GM12878 (cell line): ENCODE data around the gene FTO. TPM values are rescaled to one million over a fixed set of nuclear protein-coding genes. Genes with fewer than 3 reads are reported as not detected.

Source experiments
- ATAC-seq: fragments of 200-7000 bp; cut with Tn5 transposase; 3 replicates; pipeline ENCODE4 v1.9.1; 2020; ENCODE audit warnings: mild to moderate bottlenecking, moderate library complexity
- BruUV-seq: library from RNA; stranded (reverse); fragments of 400-500 nt; replicated peaks from 2 replicates; lab custom pipeline; 2021; lab: Mats Ljungman, UMichigan
- CTCF ChIA-PET: fragments of 300-600 bp; sonication (Branson Sonifier 250); formaldehyde crosslinking; extraction: SDS; loops from one replicate; lab custom pipeline; 2021; ENCODE audit warnings: inconsistent platforms; lab: Yijun Ruan, JAX
- POLR2A ChIA-PET: fragments of 350-600 bp; formaldehyde crosslinking; extraction: SDS; loops from one replicate; lab custom pipeline; 2021; ENCODE audit warnings: inconsistent platforms; lab: Charles Lee
- RAD21 ChIA-PET: fragments of 300-600 bp; sonication (Branson Sonifier 250); formaldehyde crosslinking; loops from one replicate; lab custom pipeline; 2023; ENCODE audit warnings: antibody characterized with exemption; ENCODE audit not compliant: unreplicated experiment; lab: Charles Lee
- SMC1A ChIA-PET: fragments of 300-600 bp; sonication (Branson Sonifier 250); formaldehyde crosslinking; loops from one replicate; lab custom pipeline; 2023; ENCODE audit not compliant: unreplicated experiment, uncharacterized antibody; lab: Charles Lee
- DNase-seq: peaks from one replicate; pipeline ENCODE4 v3.0.0-alpha.2; 2011; ENCODE audit warnings: low read depth, low spot score
- FAIRE-seq: peaks from 3 replicates; lab custom pipeline; 2011; peaks lifted over from hg19 to GRCh38; lab: Jason Lieb, UNC
- H2AFZ ChIP-seq: 2 replicates; pipeline ENCODE4 v1.6.0; 2011; ENCODE audit warnings: low read depth, low read length, control low read depth; ENCODE audit not compliant: control insufficient read depth
- H3K27ac ChIP-seq: 2 replicates; pipeline ENCODE4 v1.5.1; 2011; ENCODE audit warnings: control low read depth; ENCODE audit not compliant: control insufficient read depth, insufficient read depth
- H3K27me3 ChIP-seq, 2 experiments: replicated peaks in 1 of 2; 2 replicates each; pipeline versions ENCODE4 v1.6.0 to v1.6.1; 2011; ENCODE audit warnings: low read length in 1 of 2; ENCODE audit not compliant: control insufficient read depth in 2 of 2, insufficient read depth in 2 of 2
- H3K36me3 ChIP-seq, 2 experiments: 2 replicates each; pipeline ENCODE4 v1.5.1; 2011; ENCODE audit warnings: low read length in 1 of 2; ENCODE audit not compliant: control insufficient read depth in 2 of 2, insufficient read depth in 2 of 2
- H3K4me1 ChIP-seq: 2 replicates; pipeline ENCODE4 v1.6.1; 2011; ENCODE audit warnings: mild to moderate bottlenecking, low read length, moderate library complexity, mixed read lengths; ENCODE audit not compliant: control insufficient read depth, insufficient read depth
- H3K4me2 ChIP-seq: 2 replicates; pipeline ENCODE4 v1.6.0; 2011; ENCODE audit warnings: control low read depth; ENCODE audit not compliant: control insufficient read depth, insufficient read depth
- H3K4me3 ChIP-seq: fragments of 200-600 bp; sonication (generic); 2 replicates; pipeline ENCODE4 v1.5.1; 2016
- H3K79me2 ChIP-seq: 2 replicates; pipeline ENCODE4 v1.6.0; 2011; ENCODE audit warnings: low read length; ENCODE audit not compliant: control insufficient read depth, insufficient read depth
- H3K9ac ChIP-seq: 2 replicates; pipeline ENCODE4 v1.8.0; 2011; ENCODE audit warnings: low read length, control low read depth, mixed read lengths; ENCODE audit not compliant: control insufficient read depth, insufficient read depth
- H3K9me3 ChIP-seq: replicated peaks from 3 replicates; pipeline ENCODE4 v1.5.1; 2011; ENCODE audit warnings: mild to moderate bottlenecking, low read length; ENCODE audit not compliant: control insufficient read depth, insufficient read depth
- H4K20me1 ChIP-seq: 2 replicates; pipeline ENCODE4 v1.6.0; 2011; ENCODE audit not compliant: control insufficient read depth, insufficient read depth
- ATF7 ChIP-seq: fragments of 450-650 bp; IDR thresholded peaks from 2 replicates; pipeline ENCODE4 v1.6.1; 2016; ENCODE audit warnings: low read depth, mild to moderate bottlenecking
- BHLHE40 ChIP-seq, 2 experiments: fragments of 450-650 bp in 1 of 2; IDR thresholded peaks; 2 replicates each; pipeline ENCODE4 v1.6.1; 2011 to 2017; ENCODE audit warnings: low read depth in 2 of 2, borderline replicate concordance in 1 of 2, improper control_type of control experiment in 1 of 2, low read length in 1 of 2, mild to moderate bottlenecking in 1 of 2
- CHD2 ChIP-seq: IDR thresholded peaks from 2 replicates; pipeline ENCODE4 v1.6.1; 2011; ENCODE audit warnings: low read depth, low read length, improper control_type of control experiment, borderline replicate concordance
- EZH2 ChIP-seq: IDR thresholded peaks from 2 replicates; pipeline ENCODE4 v1.6.1; 2012; ENCODE audit warnings: low read depth, mild to moderate bottlenecking, control low read depth, inconsistent platforms, low read length, borderline replicate concordance; ENCODE audit not compliant: control insufficient read depth
- HDAC2 ChIP-seq: fragments of 200-600 bp; sonication (generic); IDR thresholded peaks from 2 replicates; pipeline ENCODE4 v1.6.1; 2017
- NRF1 ChIP-seq: conservative IDR thresholded peaks from 2 replicates; pipeline ENCODE4 v1.6.1; 2011; ENCODE audit warnings: mild to moderate bottlenecking, low read depth, low read length, improper control_type of control experiment
- POU2F2 ChIP-seq: IDR thresholded peaks from 3 replicates; pipeline ENCODE4 v1.6.1; 2011; ENCODE audit warnings: low read depth, mild to moderate bottlenecking, low read length, borderline replicate concordance
- REST ChIP-seq: IDR thresholded peaks from 2 replicates; pipeline ENCODE4 v1.6.1; 2012; ENCODE audit warnings: mild to moderate bottlenecking, low read depth, low read length
- SMAD1 ChIP-seq: fragments of 450-650 bp; IDR thresholded peaks from 2 replicates; pipeline ENCODE4 v1.6.1; 2018; ENCODE audit warnings: mild to moderate bottlenecking, low read depth; ENCODE audit not compliant: partially characterized antibody
- SMC3 ChIP-seq: IDR thresholded peaks from 2 replicates; pipeline ENCODE4 v1.6.1; 2011; ENCODE audit warnings: low read length, improper control_type of control experiment, borderline replicate concordance
- WRNIP1 ChIP-seq: IDR thresholded peaks from 2 replicates; pipeline ENCODE4 v1.6.1; 2011; ENCODE audit warnings: low read depth, low read length, improper control_type of control experiment, borderline replicate concordance
- ZNF217 ChIP-seq: fragments of 450-650 bp; IDR thresholded peaks from 2 replicates; pipeline ENCODE4 v1.6.1; 2017; ENCODE audit warnings: antibody characterized with exemption, mild to moderate bottlenecking
- ZZZ3 ChIP-seq: IDR thresholded peaks from 2 replicates; pipeline ENCODE4 v1.6.1; 2011; ENCODE audit warnings: low read depth; ENCODE audit not compliant: control insufficient read depth, insufficient read length
- WGBS: methylation state at CpG from one replicate; pipeline ENCODE4 v1.1.6; 2016; ENCODE audit warnings: low lambda C conversion rate; ENCODE audit not compliant: insufficient replicate concordance, insufficient coverage; ENCODE audit errors: missing lambda C conversion rate; 5-methylcytosine and 5-hydroxymethylcytosine counted together
- in situ Hi-C: fragments of 300-500 bp; cut with MboI; formaldehyde crosslinking; loops from 9 replicates; pipeline ENCODE4 v1.14.3; 2018; ENCODE audit warnings: mixed read lengths
- intact Hi-C: fragments of 100-400 bp; cut with micrococcal nuclease; formaldehyde crosslinking; loops from one replicate; pipeline ENCODE4 v1.14.2; 2022; ENCODE audit not compliant: unreplicated experiment
- polyA plus RNA-seq, 11 experiments: library from polyadenylated mRNA; depleted of rRNA in 4 of 11; unstranded in 6 of 11; stranded (reverse) in 5 of 11; fragments of >200 nt; fragmentation: Nextera tagmentation in 4 of 11; fragmentation: Illumina TruSeq in 1 of 11; extraction: Ambion mirVana in 4 of 11; extraction: Trizol in 1 of 11; gene quantifications; 1 replicate in 1 of 11; 2 replicates in 10 of 11; pipeline versions ENCODE4 v1.2.1 to v1.2.3, GENCODE V29; 2011 to 2016; ENCODE audit warnings: inconsistent platforms in 2 of 11, missing spikeins in 2 of 11, low read depth in 1 of 11
- total RNA-seq, 4 experiments: library from RNA; depleted of rRNA in 3 of 4; stranded (reverse); fragments of >200 nt in 3 of 4; fragmentation: Illumina TruSeq in 1 of 4; extraction: Trizol in 1 of 4; gene quantifications; 2 replicates each; pipeline versions ENCODE4 v1.2.1 to v1.2.3, GENCODE V29; 2013 to 2021
- TF ChIP-seq, protein P1 (sequence below): fragments of 450-650 bp; formaldehyde crosslinking; IDR thresholded peaks from 2 replicates; pipeline ENCODE4 v1.4.0; 2022; ENCODE audit warnings: mild to moderate bottlenecking, moderate library complexity

FTO gene
- total and polyA plus RNA-seq, 10 of the 15 experiments (the other 5 are each of a cell fraction or from before 2014, with no cell fraction given) = 20.1 to 55.0 (median 47.0) TPM

- TF ChIP-seq ZNF217 = no peak
- no peak for TF ChIP-seq SMC3
- TF ChIP-seq EZH2 = no peak
- TF ChIP-seq, all 136 proteins: peak for 0
Observed at GRCh38 chr16:54175169-54175551, 471.2 kb downstream of the FTO start (continued).

DNA sequence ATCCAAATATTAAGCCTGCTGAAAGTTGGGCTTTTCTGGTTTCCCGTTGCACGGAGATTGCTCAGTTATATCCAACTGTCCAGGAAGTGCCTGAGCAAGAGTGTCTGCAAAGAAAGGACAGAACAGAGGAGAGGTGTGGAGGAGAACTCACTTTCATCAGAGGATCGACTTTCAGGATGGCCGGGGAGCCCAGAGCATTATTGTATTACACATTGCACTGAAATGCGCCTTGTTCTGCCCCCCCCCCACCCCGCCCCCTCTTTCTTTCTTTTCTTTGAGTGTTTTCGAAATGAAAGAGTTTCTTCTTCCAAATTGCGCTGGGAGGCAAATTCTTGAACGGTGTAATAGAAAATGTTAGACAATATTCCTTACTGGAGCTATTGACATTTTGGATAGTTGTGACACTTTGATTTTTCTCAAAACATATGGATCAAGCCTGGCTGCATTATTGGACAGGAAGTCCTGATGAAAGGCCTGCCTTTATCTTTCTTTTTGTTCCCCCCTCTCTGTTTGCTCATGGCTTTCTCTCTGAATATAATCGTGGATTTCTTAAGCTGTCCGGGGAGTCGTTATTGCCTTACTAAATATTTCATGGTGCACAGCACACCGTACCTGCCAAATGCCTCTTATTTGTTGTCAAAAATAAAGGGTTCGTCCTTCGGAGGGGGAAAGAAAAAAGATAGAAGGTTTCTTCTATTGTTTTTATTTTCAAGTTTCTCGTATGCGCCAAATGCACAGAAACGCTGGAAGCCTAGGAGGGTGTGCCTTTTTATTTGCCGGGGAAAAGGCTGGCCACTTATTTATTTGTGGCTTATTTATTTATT, 471.8 kb downstream of the FTO start:
- in situ Hi-C loops (no loop called here), intact Hi-C loops (no loop called here)
- DNase-seq = no peak
- no peak for TF ChIP-seq POU2F2
- TF ChIP-seq BHLHE40 (IDR thresholded peaks at IDR 0.05; ENCODE audit: borderline replicate concordance in 1 of 2, low read depth in 2 of 2, low read length in 1 of 2) = no peak
- TF ChIP-seq, protein P1, sequence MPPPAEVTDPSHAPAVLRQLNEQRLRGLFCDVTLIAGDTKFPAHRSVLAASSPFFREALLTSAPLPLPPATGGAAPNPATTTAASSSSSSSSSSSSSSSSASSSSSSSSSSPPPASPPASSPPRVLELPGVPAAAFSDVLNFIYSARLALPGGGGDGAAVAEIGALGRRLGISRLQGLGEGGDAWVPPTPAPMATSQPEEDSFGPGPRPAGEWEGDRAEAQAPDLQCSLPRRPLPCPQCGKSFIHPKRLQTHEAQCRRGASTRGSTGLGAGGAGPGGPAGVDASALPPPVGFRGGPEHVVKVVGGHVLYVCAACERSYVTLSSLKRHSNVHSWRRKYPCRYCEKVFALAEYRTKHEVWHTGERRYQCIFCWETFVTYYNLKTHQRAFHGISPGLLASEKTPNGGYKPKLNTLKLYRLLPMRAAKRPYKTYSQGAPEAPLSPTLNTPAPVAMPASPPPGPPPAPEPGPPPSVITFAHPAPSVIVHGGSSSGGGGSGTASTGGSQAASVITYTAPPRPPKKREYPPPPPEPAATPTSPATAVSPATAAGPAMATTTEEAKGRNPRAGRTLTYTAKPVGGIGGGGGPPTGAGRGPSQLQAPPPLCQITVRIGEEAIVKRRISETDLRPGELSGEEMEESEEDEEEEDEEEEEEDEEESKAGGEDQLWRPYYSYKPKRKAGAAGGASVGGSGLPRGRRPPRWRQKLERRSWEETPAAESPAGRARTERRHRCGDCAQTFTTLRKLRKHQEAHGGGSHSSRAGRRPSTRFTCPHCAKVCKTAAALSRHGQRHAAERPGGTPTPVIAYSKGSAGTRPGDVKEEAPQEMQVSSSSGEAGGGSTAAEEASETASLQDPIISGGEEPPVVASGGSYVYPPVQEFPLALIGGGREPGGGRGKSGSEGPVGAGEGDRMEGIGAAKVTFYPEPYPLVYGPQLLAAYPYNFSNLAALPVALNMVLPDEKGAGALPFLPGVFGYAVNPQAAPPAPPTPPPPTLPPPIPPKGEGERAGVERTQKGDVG = no peak
- no peak for TF ChIP-seq ZZZ3
- no peak for TF ChIP-seq WRNIP1
- TF ChIP-seq ATF7 = no peak
- TF ChIP-seq REST = no peak
- no peak for TF ChIP-seq SMAD1
- no peak for TF ChIP-seq HDAC2
- no peak for TF ChIP-seq NRF1
- TF ChIP-seq CHD2 = no peak
- BruUV-seq = no TSS peak
- H4K20me1 ChIP-seq = no peaks in the 10 kb centered on the region
- no peaks in the 10 kb centered on the region for H3K4me1 ChIP-seq
- no peak for FAIRE-seq
- H3K27me3 ChIP-seq = no peaks in the 10 kb centered on the region; a peak in 1 of 4 replicates
- WGBS = 43% methylated on average over 18 of the region's 19 CpGs
- no peak overlapping the region for H3K4me3 ChIP-seq
- no peak for ATAC-seq
- ChIA-PET RAD21 (no interaction called here), SMC1A (no interaction called here), POLR2A (no interaction called here), CTCF (no interaction called here)
- H3K4me2 ChIP-seq = no peak overlapping the region
- H3K27ac ChIP-seq = no peak overlapping the region
- no peak overlapping the region for H2AFZ ChIP-seq
- no peaks in the 10 kb centered on the region for H3K9me3 ChIP-seq
- no peak overlapping the region for H3K9ac ChIP-seq
- H3K36me3 ChIP-seq = no peaks in the 10 kb centered on the region
- no peaks in the 10 kb centered on the region for H3K79me2 ChIP-seq
